SIG-M5 (cell line): Measurements from ENCODE around the gene SH3BGRL3.
A peak's percentile ranks its signal among the peaks of the same experiment; 100 is the strongest.
"Not testable (repeated sequence)": the region's sequence is repeated elsewhere in the genome, so short reads cannot be mapped to it uniquely, and the experiment has no call there.

Experiments used
- DNase-seq: peaks from one replicate; lab custom pipeline; 2025; lab: John Stamatoyannopoulos, UW

Gene SH3BGRL3

DNA sequence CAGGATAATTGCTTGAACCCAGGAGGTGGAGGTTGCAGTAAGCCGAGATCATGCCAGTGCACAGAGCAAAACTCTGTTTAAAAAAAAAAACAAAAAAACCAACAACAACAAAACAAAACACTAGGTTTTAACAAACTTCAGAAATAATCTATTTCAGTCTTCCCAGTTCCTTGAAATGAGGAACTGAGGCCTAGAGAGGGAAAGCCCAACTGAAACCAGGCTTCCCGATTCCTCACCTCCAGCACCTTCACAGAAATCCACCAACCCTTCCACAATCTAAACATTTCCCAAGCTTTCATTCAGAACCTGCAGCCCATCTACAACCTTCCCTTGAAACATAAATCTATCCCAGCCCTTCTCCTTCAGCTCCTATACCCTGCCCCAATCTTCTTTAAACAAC, 37.3 kb downstream of the SH3BGRL3 start:
- no peak for DNase-seq

DNA sequence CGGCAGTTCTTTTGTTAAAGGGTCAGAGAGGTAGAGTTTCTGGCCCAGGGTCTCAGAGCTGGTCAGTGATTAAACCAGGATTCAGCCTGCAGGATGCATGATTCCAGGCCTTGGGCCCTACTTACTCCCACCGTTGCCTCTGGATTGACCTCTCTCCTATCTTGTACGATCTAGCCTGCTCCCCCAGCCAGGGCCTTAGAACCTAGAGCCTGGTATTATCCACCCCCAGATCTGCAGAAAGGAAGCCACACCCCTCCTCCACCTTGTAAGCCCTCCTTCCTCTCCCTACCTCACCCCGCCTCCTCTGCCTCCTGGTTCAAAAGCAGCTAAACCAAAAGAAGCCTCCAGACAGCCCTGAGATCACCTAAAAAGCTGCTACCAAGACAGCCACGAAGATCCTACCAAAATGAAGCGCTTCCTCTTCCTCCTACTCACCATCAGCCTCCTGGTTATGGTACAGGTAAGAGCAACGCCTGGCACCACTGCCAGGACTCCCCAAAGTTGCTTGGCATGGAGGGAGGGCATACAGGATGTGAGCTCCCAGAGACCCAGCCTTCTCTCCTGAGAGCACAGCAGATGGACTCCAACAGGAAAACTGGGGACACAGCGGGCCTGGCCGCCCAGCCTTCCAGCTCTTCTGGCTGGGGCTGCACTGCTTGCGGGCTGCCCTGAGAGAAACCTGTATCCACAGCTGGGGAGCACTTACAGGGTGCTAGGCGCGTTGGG, 37.9 kb downstream of the SH3BGRL3 start, which contains the start of gene CD52:
Gene CD52, plus strand, starts transcription at position 347 of the 726 bp plus-strand sequence. Its CDS starts 60 bp downstream, at position 407.
- DNase-seq: no peak

GRCh38 chr1:26318338-26319064, 38.6 kb downstream of the SH3BGRL3 start:
- no peak for DNase-seq

- no peak for DNase-seq
These were observed 41.0 kb downstream of the SH3BGRL3 start for GRCh38 chr1:26320896-26321295.

- DNase-seq: peak; percentile 33
These were observed 41.6 kb downstream of the SH3BGRL3 start for GRCh38 chr1:26321315-26322041.

DNA sequence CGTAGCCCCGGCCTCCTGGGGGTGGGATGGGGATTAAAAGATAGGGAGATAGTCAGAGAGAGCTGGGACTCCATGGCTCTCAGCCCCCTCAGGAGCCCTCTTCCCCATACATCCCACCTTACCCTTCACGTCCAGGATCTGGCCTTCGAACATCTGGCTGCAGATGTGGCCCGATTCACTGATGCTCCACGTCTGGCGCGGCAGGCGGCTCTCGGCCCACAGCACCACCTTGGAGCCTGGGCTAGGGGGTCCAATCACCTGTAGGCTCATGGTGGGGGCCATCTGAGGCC, 42.1 kb downstream of the SH3BGRL3 start:
- no peak for DNase-seq

DNA sequence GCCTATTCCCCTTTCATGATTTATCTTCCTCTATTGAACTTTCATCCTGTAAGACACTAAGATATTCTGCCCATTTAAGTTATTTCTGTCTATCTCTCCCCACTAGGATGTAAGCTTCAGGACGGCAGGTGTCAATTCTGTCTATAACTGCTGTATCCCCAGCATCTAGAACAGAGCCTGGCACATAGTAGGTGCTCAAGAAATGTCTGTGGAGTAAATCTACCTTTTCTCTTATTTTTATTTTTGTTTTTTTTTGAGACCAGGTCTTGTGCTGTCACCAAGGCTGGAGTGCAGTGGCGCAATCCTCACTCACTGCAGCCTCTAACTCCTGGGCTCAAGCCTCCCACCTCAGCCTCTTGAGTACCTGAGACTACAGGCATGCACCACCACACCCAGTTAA, 43.5 kb downstream of the SH3BGRL3 start:
- no peak for DNase-seq

DNA sequence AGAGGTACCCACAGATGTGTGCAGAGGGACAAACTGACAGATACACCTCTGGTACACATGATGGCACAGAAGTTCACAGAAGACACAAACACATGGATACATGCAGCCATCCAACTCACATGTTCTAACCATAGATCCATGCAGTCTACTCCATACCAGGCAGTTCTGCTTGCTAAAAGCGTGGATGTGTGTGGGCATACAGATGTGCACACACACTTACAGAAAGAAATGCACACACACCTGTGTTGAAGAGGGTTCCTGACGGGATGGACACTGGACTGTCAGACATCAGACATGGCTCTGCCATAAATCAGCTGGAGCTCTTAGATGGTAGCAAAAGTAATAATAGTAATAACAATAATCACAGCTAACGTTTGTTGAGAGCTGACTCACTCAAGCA, 44.7 kb downstream of the SH3BGRL3 start:
- no peak for DNase-seq

DNA sequence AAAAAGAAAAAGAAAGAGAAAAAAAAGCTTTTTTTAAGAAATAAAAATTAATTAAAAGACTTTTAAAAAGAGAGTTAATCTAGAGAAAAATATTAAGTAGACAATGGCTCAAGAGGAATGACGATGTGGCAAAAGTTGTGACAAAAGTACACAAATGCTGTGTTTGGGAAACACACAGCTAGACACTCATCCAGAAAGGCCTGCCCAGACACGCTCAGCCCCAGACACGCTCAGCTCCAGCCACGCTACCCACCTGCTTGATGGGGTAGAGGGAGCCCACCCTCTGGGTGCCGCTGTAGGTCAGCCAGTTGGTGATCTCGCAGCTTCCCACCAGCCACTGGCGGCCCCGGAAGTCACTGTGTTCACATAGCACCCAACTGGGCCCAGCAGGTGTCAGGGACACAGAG, 48.1 kb downstream of the SH3BGRL3 start:
- DNase-seq: no peak

- no peak for DNase-seq
These were observed 48.7 kb downstream of the SH3BGRL3 start for GRCh38 chr1:26328597-26328996.

GRCh38 chr1:26329380-26329779, 49.5 kb downstream of the SH3BGRL3 start:
- DNase-seq: not testable (repeated sequence)

DNA sequence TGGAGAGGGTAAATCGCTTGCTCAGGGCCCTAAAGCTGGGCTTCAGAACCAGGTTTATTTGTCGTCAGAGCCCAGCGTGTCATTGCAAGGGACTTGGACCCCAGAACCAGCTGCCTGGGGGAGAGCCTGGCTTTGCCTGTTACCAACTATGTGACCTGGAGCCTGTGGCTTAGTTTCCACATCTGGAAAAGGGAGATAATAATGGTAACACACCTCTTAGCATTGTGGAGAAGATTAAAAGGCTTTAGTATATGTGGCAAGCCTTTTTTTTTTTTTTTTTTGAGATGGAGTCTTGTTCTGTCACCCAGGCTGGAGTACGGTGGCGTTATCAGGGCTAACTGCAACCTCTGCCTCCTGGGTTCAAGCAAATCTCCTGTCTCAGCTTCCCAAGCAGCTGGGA, 50.4 kb downstream of the SH3BGRL3 start:
- no peak for DNase-seq
